NCI-H446 treated with DMSO at 0.1 percent for 48 hours (cell line): Measurements from ENCODE around the gene ATF5.

ENCODE experiments used
- DNase-seq: peaks from one replicate; lab custom pipeline; 2025; lab: John Stamatoyannopoulos, UW

ATF5 gene

GRCh38 chr19:49976496-49976895 is 47.5 kb downstream of the ATF5 start:
- DNase-seq: no peak

DNA sequence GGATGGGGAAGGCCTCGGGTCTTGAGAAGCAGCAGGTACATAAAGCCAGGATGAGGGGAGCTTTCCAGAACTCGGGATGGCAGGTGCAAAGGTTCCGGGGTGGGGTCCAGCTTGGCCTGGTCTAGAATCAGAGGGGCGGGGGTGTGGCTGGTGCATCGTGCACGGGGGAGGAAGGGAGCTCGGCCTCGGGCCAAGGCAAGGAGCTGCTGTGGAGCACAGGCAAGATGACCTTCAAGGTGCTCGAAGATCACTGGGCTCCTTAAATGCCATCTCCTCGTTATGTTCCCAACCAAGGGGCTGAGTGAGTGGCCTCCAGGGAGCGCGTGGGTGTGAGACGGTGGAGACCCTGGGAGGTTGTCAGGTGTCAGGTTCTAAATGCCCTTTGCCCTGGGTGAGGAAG is 48.1 kb downstream of the ATF5 start:
- DNase-seq: no peak

- no peak for DNase-seq
Measured at GRCh38 chr19:49977881-49978280, 48.9 kb downstream of the ATF5 start.

GRCh38 chr19:49978324-49978723 is 49.3 kb downstream of the ATF5 start:
- DNase-seq: no peak

- DNase-seq: no peak
Measured at GRCh38 chr19:49981603-49982593, 52.9 kb downstream of the ATF5 start.
